Testis (tissue), 3 donors: ENCODE measurements around the gene POGZ. TPM values are rescaled to one million over a fixed set of nuclear protein-coding genes. Genes with fewer than 3 reads are reported as not detected.

Experiments used
- DNase-seq: peaks from one replicate; pipeline ENCODE4 v3.0.0-alpha.2; 2019
- H3K27ac ChIP-seq, 2 donors: fragments of 200-600 bp; sonication (generic); one replicate each; pipeline ENCODE4 v1.5.1; 2019
- H3K27me3 ChIP-seq: fragments of 200-600 bp; sonication (generic); one replicate; pipeline ENCODE4 v1.5.1; 2019
- H3K36me3 ChIP-seq: fragments of 200-600 bp; sonication (generic); one replicate; pipeline ENCODE4 v1.5.1; 2017; ENCODE audit warnings: low read depth; ENCODE audit errors: missing control alignments
- H3K4me1 ChIP-seq: fragments of 200-600 bp; sonication (generic); one replicate; pipeline ENCODE4 v1.5.1; 2019
- H3K4me3 ChIP-seq, 2 donors: fragments of 200-600 bp; sonication (generic); one replicate each; pipeline ENCODE4 v1.5.1; 2017 to 2019
- H3K9me3 ChIP-seq: fragments of 200-600 bp; sonication (generic); one replicate; pipeline ENCODE4 v1.5.1; 2017
- POLR2A ChIP-seq: fragments of 450-650 bp; IDR thresholded peaks from one replicate; pipeline ENCODE4 v1.6.1; 2017; ENCODE audit warnings: antibody characterized with exemption, mild to moderate bottlenecking, moderate library complexity
- WGBS, 2 donors: methylation state at CpG; one replicate each; pipeline ENCODE4 v1.1.5; 2018; 5-methylcytosine and 5-hydroxymethylcytosine counted together
- intact Hi-C: fragments of 100-400 bp; cut with DNase I; formaldehyde crosslinking; loops from one replicate; pipeline ENCODE4 v1.15.1; 2023; ENCODE audit warnings: low total_unique reads
- polyA plus RNA-seq: library from polyadenylated mRNA; stranded (reverse); fragments of 350-450 nt; fragmentation: Illumina TruSeq; extraction: RNeasy Lipid Tissue Mini Kit (QIAGEN cat#74804); gene quantifications from one replicate; pipeline ENCODE4 v1.2.3, GENCODE V29; 2014; ENCODE audit warnings: low read depth, low replicate concordance; ENCODE audit not compliant: insufficient read depth
- total RNA-seq, 2 donors: library from RNA; depleted of rRNA; stranded (reverse); fragments of >200 nt; gene quantifications; one replicate each; pipeline ENCODE4 v1.2.3, GENCODE V29; 2016
- TF ChIP-seq, protein P1 (sequence below), 3 experiments: fragments of 450-650 bp in 2 of 3; fragments of 200-600 bp in 1 of 3; sonication (generic) in 1 of 3; IDR thresholded peaks; one replicate each; pipeline ENCODE4 v1.5.1; 2016 to 2019; ENCODE audit warnings: antibody characterized with exemption in 3 of 3, mild to moderate bottlenecking in 2 of 3, moderate library complexity in 1 of 3

POGZ gene
- total and polyA plus RNA-seq, 3 donors from 2014 or later: 84.3 to 137 (median 131) TPM

DNA sequence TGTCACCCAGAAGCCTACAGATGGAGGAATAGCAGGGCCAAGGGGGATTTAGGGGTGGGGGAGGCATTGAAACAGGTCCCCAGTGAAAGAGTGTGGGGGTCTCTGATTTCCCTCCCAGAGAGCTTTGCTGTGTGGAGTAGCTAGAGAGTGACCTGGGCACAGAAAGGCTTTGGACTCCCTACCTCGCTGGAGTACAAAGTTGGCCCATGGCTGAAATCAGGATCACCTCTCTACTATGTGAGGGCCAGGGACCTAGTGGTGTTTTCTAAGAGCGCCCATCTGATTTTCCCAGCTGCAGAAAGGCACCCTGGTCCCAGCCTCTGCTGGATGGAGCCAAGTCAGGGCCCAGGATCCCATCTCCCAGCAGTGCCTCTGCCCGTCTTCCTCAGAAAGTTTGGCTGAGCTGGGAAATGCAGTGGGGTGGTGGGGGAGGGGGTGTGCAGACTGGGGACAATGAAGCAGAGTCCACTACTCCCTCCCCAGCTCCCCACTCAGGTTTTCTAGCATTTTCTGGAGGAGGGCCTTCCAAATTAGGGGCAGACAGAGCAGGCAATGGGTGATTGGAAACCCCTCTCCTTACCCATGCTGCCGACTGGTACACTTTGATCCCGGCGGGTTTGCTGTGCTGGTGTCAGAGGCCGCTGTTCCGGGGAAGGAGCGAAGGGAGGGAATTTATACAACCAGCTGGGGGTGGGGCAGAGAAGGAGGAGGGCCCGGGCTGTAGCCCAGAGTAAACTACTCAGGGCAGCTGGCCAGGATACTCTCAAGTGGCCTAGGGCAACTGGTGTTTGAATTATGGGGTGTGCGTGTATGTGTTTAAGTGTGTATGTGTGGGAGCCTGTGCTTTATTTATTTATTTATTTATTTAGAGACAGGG, 87.0 kb downstream of the POGZ start, which contains the start of gene SELENBP1:
Gene SELENBP1 (minus strand): TSS at position 648 of the 877 bp plus-strand sequence. CDS start 64 bp downstream, at position 584.
- TF ChIP-seq, protein P1, sequence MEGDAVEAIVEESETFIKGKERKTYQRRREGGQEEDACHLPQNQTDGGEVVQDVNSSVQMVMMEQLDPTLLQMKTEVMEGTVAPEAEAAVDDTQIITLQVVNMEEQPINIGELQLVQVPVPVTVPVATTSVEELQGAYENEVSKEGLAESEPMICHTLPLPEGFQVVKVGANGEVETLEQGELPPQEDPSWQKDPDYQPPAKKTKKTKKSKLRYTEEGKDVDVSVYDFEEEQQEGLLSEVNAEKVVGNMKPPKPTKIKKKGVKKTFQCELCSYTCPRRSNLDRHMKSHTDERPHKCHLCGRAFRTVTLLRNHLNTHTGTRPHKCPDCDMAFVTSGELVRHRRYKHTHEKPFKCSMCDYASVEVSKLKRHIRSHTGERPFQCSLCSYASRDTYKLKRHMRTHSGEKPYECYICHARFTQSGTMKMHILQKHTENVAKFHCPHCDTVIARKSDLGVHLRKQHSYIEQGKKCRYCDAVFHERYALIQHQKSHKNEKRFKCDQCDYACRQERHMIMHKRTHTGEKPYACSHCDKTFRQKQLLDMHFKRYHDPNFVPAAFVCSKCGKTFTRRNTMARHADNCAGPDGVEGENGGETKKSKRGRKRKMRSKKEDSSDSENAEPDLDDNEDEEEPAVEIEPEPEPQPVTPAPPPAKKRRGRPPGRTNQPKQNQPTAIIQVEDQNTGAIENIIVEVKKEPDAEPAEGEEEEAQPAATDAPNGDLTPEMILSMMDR (IDR thresholded peaks at IDR 0.05): no peak
- TF ChIP-seq POLR2A: no peak
- Histone ChIP-seq H3K9me3 (no peaks in the 10 kb centered on the region), H3K4me3 (peak within 1 kb of the TSS; percentile 6 to 26), H3K27ac (peak within 1 kb of the TSS; percentile 34 to 61), H3K4me1 (peaks cover 16% of the 10 kb centered on the region), H3K36me3 (no peaks in the 10 kb centered on the region), H3K27me3 (no peaks in the 10 kb centered on the region)
- 36 to 65% methylated on average over 10 to 11 of the region's 11 CpGs for WGBS, 2 donors
- DNase-seq: peak; percentile 84
- intact Hi-C loops: no loop called here

DNA sequence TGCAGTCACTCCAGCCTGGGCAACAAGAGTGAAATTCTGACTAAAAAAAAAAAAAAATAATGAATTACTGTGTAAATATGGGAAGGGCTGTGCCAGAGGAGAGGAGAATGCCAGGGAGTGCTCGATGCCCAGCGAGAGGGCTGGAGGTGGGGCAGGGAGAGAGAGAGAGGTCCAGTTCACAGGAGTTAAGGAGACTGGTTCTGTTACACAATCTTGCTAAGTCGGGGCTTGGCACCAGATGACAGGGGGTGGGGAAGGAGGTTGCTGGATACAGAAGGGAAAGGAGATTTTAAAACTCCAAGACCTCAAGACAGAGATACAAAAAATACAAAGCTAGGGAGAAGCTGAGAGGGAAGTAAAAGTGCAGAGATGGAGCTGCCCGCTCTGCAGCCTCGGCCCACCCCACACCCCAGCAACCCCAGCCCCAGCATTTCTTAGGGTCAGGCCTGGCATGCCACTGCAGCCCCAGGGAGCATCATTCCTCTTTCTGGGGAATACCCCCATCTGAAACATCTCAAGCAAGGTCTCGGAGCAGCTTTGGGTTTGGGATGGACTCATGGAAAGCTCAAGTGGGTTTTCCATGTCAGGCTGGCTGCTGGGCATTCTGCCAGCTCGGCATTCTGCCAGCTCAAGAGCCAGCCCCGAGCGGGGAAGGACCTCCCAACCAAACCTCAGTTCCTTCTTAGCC, 87.8 kb downstream of the POGZ start:
- peak; percentile 69 for DNase-seq
- no peaks in the 10 kb centered on the region for H3K36me3 ChIP-seq

DNA sequence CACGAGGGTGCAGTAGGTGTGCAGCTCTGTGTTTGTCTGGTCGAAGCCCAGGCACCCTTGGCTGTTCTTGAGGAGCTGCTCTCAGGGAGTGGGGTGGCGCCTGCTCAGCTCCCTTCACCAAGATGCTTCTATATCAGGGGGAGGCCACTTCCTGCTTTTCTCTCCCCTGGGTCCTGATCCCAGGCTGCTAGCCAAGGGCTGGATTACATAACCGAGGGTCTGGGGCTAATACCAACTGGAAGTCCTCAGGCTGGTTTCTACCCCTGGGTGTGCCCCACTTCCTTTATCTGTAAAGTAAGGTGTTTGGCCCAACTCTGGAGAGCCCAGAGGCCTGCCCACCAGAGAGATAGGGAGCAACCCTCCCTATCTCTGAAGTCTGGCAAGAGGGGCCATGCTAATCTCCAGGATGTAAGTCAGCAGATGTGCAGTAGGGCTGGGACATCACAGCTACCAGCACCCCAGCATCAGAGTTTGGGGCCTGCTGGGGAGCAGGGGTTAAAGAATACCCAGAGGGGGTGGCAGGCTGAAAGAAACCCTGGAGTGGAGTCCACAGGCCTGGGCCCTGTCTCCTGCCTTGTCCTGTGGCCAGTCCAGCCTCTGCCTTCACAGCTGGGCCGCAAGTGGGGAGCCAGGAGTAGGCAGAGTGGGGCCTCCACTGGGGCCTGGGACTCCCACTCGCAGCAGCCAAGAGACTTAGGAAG, 88.9 kb downstream of the POGZ start:
- Histone ChIP-seq H3K9me3 (no peaks in the 10 kb centered on the region), H3K27me3 (no peaks in the 10 kb centered on the region), H3K36me3 (no peaks in the 10 kb centered on the region), H3K4me3 (no peak overlapping the region), H3K27ac (no peak overlapping the region), H3K4me1 (peaks cover 16% of the 10 kb centered on the region)
- DNase-seq: no peak
- 42 to 65% methylated on average over 6 of the region's 6 CpGs for WGBS, 2 donors
- intact Hi-C loops: no loop called here
- TF ChIP-seq POLR2A: no peak
- TF ChIP-seq, protein P1 (IDR thresholded peaks at IDR 0.05): no peak

More for the DNA sequence above, 87.8 kb downstream of the POGZ start:
- Histone ChIP-seq H3K9me3 (no peaks in the 10 kb centered on the region), H3K27ac (peak overlapping the region in 1 of 2 donors; percentile 34), H3K4me3 (peak overlapping the region in 1 of 2 donors; percentile 26), H3K4me1 (peaks cover 16% of the 10 kb centered on the region), H3K27me3 (no peaks in the 10 kb centered on the region)
- WGBS, 2 donors: 41 to 49% methylated on average over 8 to 9 of the region's 9 CpGs
- intact Hi-C loops: no loop called here
- no peak for TF ChIP-seq POLR2A
- TF ChIP-seq, protein P1 (IDR thresholded peaks at IDR 0.05): no peak

DNA sequence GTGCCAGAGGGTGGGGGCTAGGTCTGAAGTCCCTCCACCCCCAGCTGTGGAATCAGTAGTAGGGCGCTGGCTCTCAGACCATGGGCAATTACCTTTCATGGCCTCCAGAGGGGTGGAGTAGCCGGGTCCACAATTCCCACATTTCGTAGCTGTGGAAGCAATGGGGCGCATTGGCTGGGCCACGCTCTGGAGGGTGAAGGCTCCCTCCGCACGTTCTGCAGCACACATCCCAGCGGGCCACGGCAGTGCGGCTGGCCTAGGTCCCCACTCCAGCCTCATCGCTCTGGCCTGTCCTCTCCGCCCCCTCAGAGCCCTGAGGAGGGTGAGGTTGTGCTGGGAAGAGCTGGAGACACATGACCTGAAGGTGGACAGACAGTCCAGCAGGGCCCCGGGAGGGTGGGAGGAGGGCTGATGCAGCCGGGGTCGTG, 89.7 kb downstream of the POGZ start:
- Histone ChIP-seq H3K4me1 (peaks cover 16% of the 10 kb centered on the region), H3K27me3 (no peaks in the 10 kb centered on the region), H3K9me3 (no peaks in the 10 kb centered on the region), H3K27ac (no peak overlapping the region), H3K4me3 (no peak overlapping the region), H3K36me3 (no peaks in the 10 kb centered on the region)
- intact Hi-C loops: no loop called here
- DNase-seq: no peak
- no peak for TF ChIP-seq POLR2A
- WGBS, 2 donors: 77 to 81% methylated on average over 4 to 15 of the region's 15 CpGs

DNA sequence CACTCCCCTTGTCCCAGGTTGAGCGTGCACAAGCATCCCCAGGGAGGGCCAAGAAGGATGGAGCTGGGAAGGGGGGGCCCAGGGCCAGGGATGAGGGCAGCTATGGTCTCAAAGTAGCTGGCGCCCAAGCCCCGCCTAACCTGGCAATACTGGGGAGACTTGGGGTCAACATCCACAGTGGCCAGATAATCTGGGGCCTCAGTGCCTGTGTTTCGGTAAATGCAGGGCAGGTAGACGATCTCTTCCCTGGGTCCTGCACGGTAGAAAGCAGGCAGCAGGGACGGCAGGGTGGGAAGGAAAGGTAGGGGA, 90.0 kb downstream of the POGZ start:
- H3K4me1 ChIP-seq: peaks cover 16% of the 10 kb centered on the region
- H3K27me3 ChIP-seq: no peaks in the 10 kb centered on the region
- intact Hi-C loops: no loop called here
- DNase-seq: no peak
- peak overlapping the region in 1 of 2 donors; percentile 25 for H3K27ac ChIP-seq
- TF ChIP-seq, protein P1 (IDR thresholded peaks at IDR 0.05): no peak
- TF ChIP-seq POLR2A: no peak
- H3K9me3 ChIP-seq: no peaks in the 10 kb centered on the region
- H3K36me3 ChIP-seq: no peaks in the 10 kb centered on the region
- WGBS, 2 donors: 96 to 100% methylated on average over 6 to 7 of the region's 7 CpGs
- no peak overlapping the region for H3K4me3 ChIP-seq
